UCSD-AML1 (cell line): Measurements from ENCODE around the gene GTF2H2C.
"Not testable (repeated sequence)": the region's sequence is repeated elsewhere in the genome, so short reads cannot be mapped to it uniquely, and the experiment has no call there.

ENCODE experiments used
- DNase-seq: peaks from one replicate; lab custom pipeline; 2025; ENCODE audit not compliant: unreplicated experiment; lab: John Stamatoyannopoulos, UW

Gene GTF2H2C

DNA sequence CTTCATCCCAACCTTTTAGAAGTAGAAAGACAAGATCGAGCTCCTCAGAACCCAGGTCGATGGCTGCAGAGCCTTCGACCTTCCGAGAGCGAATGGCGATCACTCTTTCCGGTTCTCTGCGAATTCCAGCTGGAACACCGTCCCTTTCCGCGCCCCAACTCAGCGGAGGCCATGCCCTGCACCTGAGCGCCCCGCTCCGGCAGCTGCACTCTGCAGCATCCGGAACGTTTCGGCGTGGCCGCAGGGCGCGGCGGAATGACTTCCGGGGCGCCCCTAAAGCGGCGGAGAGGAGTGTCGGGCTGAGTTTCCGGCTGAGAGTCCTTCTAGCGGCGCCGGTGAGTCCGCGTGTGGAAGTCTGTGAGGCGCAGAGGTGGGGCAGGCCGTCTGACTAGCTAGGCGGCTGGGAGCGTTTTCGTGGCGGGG, at the start of gene GTF2H2C:
Gene GTF2H2C, plus strand, starts transcription at position 284 of the 423 bp plus-strand sequence. CDS start 4,942 bp downstream, outside the sequence.
- DNase-seq = not testable (repeated sequence)

DNA sequence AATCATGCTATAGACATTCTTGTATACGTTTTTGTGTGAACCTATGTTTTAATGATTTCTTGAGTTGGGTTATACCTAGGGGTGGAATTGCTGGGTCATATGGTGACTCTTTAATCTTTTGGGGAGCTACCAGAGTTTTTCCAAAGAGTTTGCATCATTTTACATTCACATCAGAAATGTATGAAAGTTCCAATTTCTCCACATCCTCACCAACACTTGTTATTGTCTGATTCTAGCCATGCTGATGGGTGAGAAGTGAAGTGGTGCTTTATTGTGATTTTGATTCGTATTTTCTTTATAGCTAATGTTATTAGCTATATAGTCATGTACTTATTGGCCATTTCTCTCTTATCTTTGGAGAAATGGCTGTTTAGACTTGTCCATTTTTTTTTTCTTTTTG, 49.3 kb upstream of the GTF2H2C start:
- DNase-seq = no peak

DNA sequence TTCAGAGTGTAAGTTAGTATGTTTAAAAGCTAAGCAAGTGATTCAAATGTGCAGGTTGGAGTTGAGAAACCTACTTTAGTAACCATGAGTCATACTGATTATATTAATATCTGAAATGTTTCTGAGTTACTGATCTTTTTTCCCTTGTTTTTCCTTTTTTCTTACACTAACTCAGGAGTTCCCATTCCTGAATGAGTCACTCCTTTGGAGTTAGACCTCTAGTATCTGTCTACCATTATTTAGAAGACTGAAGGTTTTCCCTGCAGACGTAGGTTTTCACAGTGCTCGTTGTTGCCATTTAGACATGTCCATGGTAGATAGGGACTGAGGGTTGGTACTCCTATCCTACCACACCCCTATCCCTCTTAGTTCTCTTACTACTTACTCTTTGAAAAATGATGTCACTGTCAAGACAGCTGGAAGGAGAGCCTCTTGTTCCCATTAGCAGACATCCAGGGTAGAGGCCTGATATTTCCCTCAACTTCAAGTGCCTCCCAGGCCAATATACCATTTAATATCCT, 47.2 kb upstream of the GTF2H2C start:
- no peak for DNase-seq

DNA sequence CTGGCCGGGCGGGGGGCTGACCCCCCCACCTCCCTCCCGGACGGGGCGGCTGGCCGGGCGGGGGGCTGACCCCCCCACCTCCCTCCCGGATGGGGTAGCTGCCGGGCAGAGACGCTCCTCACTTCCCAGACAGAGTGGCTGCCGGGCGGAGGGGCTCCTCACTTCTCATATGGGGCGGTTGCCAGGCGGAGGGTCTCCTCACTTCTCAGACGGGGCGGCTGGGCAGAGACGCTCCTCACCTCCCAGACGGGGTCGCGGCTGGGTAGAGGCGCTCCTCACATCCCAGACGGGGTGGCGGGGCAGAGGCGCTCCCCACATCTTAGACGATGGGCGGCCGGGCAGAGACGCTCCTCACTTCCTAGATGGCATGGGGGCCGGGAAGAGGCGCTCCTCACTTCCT, 44.4 kb upstream of the GTF2H2C start:
- not testable (repeated sequence) for DNase-seq

DNA sequence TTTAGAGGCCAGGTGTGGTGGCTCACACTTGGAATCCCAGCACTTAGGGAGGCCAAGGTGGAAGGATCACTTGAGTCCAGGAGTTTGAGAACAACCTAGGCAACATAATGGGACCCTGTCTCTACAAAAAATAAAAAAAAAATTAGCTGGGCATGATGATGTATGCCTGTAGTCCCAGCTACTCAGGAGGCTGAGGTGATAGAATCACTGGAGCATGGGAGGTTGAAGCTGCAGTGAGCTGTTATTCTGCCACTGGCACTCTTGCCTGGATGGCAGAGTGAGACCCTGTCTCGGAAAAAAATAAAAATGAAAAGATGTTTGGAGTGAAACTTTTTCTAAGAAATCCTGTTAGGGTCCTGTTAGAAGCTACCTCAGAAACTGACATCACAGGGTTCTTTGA, 43.2 kb upstream of the GTF2H2C start:
- no peak for DNase-seq

GRCh38 chr5:69517763-69518212, 42.2 kb upstream of the GTF2H2C start:
- no peak for DNase-seq

GRCh38 chr5:69519285-69519684, 40.7 kb upstream of the GTF2H2C start:
- no peak for DNase-seq

DNA sequence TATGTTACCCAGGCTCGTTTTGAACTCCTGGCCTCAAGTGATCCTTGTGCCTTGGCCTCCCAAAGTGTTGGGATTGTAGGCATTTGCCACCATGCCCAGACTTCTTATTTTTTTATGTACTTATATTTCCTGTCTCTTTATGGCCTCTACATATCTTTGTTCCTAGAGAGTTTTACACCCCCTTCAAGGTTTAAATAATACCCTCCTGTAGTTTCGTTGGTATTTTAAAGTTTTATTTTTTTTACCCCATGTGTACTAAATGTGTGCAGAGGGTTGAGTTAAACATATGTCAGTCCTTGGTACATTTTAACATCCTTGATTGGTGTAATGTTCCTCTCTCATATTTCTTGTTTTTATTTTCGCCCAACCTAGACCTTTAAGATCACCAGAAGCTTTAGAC, 38.0 kb upstream of the GTF2H2C start:
- no peak for DNase-seq

- no peak for DNase-seq
Observed at GRCh38 chr5:69525490-69525889, 34.5 kb upstream of the GTF2H2C start.

DNA sequence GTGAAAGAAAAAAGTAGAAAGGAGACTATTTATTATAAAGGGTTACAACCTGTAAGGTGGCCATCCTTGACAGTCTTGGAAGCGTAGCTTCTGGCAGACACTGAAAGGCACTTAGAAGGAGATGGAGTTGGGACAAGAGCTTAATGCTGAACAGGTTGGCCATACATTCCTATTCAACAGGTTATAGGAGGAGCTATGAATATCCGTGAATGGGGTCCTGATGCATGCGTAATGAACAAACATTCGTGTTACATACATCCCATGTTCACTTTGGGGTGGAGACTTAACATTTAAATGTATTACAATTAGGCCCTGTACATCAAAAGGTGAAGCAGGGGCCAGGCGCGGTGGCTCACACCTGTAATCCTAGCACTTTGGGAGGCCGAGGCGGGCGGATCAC, 33.3 kb upstream of the GTF2H2C start:
- DNase-seq = no peak

GRCh38 chr5:69527128-69527770, 32.7 kb upstream of the GTF2H2C start:
- no peak for DNase-seq

- DNase-seq = no peak
Observed at GRCh38 chr5:69528035-69528434, 32.0 kb upstream of the GTF2H2C start.

GRCh38 chr5:69528609-69529008, 31.4 kb upstream of the GTF2H2C start:
- DNase-seq = no peak

DNA sequence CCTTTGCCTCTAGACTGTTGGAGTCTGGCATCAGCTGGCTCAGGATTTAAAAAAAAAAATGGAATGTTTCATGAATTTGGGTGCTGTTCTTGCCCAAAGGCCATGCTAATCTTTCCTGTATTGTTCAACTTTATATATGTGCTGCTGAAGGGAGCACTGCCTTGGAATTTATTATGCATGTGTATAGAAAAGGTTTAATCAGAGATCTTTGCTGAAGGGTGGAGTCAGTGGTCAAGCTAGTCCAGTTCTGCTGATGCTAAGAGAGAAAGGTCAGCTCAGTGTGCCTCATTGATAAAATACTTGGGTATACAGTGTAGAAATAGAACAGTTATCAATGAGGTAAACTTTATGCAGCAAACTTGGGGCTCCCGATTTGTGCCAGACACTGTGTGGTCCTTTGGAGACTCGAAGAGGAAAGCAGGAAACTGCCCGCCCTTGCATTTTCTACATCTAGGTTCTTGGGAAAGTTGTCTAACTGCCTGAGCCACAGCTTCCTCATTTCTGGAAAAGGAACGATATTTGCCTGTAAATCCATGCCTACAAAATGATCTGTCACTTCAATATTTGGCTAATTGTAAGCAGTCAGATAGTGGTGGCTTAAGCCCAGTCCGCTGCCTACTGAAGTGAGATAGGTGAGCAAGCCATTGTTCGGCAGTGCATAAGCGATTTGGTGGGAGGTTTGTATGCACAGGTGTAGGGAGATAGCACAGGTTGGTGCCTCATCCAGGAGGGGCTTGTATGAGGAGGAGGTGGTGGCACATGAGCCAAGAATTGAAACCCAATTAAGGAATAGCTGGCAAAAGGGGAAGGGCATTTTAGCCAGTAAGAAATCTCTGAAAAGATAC, 29.2 kb upstream of the GTF2H2C start:
- no peak for DNase-seq

- DNase-seq = no peak
Observed at GRCh38 chr5:69531406-69531801, 28.6 kb upstream of the GTF2H2C start.

- DNase-seq = not testable (repeated sequence)
Observed at GRCh38 chr5:69537911-69538310, 22.1 kb upstream of the GTF2H2C start.

GRCh38 chr5:69538735-69539134, 21.3 kb upstream of the GTF2H2C start:
- not testable (repeated sequence) for DNase-seq

DNA sequence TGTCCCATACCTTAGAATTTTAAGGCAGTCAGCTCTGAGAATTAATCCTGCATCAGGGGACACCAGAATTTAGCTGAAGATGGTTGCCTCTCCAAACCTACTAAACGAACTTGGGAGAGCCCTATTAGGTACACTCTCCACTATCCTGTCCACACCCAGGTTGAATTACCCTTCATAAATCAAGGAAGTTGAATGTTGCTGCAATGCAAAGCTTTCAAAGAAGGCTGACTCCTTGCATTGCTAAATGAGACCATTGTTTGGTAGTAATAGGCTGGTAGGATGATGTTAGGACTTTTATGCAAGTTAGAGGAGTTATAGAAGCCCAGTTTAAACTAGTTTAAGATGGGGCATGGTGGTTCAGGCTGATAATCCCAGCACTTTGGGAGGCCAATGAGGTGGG, 18.6 kb upstream of the GTF2H2C start:
- DNase-seq = not testable (repeated sequence)

DNA sequence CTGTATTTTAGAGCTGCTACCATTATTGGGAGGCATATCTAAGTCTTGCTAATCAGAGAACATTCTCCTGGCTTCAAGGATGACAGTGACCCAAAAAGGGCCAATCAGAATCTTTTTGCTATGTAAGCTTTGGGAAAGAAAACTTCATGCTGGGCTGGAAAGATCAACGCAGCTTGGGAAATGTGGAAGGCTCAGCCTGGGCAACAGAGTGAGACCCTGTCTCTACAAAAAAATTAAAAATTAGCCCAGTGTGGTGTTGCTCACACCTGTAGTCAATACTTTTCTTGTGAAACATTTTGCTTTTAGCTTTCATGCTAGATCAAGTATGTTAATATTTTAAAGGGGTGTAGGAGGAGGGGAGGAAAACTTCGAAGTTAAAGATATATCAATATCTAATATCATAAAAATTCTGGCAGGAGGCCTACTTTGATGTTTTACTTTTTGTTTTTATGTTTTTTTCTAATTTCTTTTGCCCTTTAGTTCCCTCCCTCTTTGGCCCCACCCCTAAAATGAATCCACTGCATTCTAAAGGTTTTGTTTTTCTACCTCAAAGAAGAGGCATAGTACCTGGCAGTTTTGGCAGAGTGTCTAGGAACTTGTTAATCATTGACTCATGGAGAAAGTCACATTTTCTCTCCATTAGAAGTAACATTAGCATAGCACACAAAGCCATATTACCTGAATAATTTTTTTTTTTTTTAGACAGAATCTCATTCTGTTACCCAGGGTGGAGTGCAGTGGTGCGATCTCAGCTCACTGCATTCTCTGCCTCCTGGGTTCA, 17.0 kb upstream of the GTF2H2C start:
- DNase-seq = not testable (repeated sequence)

- not testable (repeated sequence) for DNase-seq
Observed at GRCh38 chr5:69544602-69545001, 15.4 kb upstream of the GTF2H2C start.
